DND-41 (cell line): ENCODE measurements around the gene WDR17.

Source experiments
- EZH2 ChIP-seq: IDR thresholded peaks from 3 replicates; pipeline ENCODE4 v1.6.1; 2012; ENCODE audit warnings: borderline replicate concordance, low read depth, mild to moderate bottlenecking, moderate library complexity, low read length, inconsistent platforms; ENCODE audit not compliant: severe bottlenecking
- TF ChIP-seq, protein P1 (sequence below): IDR thresholded peaks from 2 replicates; pipeline ENCODE4 v1.5.1; 2012; ENCODE audit warnings: borderline replicate concordance, low read length, moderate library complexity, mild to moderate bottlenecking; ENCODE audit not compliant: poor library complexity, severe bottlenecking; ENCODE audit errors: extremely low read depth

DNA sequence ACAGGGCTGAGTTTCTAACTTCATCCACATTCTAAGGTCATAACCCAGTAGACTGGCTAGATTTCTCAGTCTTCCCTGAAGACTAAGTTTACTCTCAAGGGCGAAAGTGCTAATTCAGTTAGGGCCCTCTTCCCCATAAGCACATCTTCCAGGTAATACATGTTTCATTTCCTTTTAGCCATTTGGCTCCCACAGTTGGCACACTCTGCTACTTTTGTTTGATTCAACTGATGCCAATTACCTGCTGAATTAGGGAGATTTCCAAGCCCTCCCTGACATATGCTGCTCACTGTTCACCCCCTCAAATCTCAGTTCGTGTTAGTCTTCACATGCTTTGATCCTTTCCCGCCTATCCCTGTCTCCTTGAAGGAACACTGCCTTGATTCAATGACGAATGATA, 17.0 kb upstream of the WDR17 start:
- TF ChIP-seq, protein P1, sequence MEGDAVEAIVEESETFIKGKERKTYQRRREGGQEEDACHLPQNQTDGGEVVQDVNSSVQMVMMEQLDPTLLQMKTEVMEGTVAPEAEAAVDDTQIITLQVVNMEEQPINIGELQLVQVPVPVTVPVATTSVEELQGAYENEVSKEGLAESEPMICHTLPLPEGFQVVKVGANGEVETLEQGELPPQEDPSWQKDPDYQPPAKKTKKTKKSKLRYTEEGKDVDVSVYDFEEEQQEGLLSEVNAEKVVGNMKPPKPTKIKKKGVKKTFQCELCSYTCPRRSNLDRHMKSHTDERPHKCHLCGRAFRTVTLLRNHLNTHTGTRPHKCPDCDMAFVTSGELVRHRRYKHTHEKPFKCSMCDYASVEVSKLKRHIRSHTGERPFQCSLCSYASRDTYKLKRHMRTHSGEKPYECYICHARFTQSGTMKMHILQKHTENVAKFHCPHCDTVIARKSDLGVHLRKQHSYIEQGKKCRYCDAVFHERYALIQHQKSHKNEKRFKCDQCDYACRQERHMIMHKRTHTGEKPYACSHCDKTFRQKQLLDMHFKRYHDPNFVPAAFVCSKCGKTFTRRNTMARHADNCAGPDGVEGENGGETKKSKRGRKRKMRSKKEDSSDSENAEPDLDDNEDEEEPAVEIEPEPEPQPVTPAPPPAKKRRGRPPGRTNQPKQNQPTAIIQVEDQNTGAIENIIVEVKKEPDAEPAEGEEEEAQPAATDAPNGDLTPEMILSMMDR: no peak
- no peak for TF ChIP-seq EZH2
